Measurements from ENCODE around the gene C16orf74.

- TF ChIP-seq, protein P1, sequence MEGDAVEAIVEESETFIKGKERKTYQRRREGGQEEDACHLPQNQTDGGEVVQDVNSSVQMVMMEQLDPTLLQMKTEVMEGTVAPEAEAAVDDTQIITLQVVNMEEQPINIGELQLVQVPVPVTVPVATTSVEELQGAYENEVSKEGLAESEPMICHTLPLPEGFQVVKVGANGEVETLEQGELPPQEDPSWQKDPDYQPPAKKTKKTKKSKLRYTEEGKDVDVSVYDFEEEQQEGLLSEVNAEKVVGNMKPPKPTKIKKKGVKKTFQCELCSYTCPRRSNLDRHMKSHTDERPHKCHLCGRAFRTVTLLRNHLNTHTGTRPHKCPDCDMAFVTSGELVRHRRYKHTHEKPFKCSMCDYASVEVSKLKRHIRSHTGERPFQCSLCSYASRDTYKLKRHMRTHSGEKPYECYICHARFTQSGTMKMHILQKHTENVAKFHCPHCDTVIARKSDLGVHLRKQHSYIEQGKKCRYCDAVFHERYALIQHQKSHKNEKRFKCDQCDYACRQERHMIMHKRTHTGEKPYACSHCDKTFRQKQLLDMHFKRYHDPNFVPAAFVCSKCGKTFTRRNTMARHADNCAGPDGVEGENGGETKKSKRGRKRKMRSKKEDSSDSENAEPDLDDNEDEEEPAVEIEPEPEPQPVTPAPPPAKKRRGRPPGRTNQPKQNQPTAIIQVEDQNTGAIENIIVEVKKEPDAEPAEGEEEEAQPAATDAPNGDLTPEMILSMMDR (IDR thresholded peaks at IDR 0.05; ENCODE audit: control extremely low read depth in 1 of 3, insufficient read depth in 1 of 3, low read depth in 1 of 3, low read length in 3 of 3) = no peak
- TF ChIP-seq SP1 (IDR thresholded peaks at IDR 0.05; ENCODE audit: low read depth, low read length) (no peak), POLR2A (IDR thresholded peaks at IDR 0.05; ENCODE audit: control extremely low read depth in 1 of 2, low read depth in 2 of 2, low read length in 2 of 2) (no peak), TAF1 (IDR thresholded peaks at IDR 0.05; ENCODE audit: low read depth, low read length) (no peak), EZH2 (IDR thresholded peaks at IDR 0.05; ENCODE audit: low read depth, low read length, severe bottlenecking) (no peak)
- TF ChIP-seq, protein P2, sequence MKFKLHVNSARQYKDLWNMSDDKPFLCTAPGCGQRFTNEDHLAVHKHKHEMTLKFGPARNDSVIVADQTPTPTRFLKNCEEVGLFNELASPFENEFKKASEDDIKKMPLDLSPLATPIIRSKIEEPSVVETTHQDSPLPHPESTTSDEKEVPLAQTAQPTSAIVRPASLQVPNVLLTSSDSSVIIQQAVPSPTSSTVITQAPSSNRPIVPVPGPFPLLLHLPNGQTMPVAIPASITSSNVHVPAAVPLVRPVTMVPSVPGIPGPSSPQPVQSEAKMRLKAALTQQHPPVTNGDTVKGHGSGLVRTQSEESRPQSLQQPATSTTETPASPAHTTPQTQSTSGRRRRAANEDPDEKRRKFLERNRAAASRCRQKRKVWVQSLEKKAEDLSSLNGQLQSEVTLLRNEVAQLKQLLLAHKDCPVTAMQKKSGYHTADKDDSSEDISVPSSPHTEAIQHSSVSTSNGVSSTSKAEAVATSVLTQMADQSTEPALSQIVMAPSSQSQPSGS (IDR thresholded peaks at IDR 0.05; ENCODE audit: low read length) = no peak
These were observed 30.3 kb upstream of the C16orf74 start for GRCh38 chr16:85781156-85781555.
